Upper lobe of right lung (tissue), 1 donor: ENCODE results near the gene FAM168A. TPM values are rescaled to one million over a fixed set of nuclear protein-coding genes. Genes with fewer than 3 reads are reported as not detected.

Experiments
- ATAC-seq: fragments of 200-7000 bp; cut with Tn5 transposase; one replicate; pipeline ENCODE4 v1.9.1; 2020; ENCODE audit warnings: mild to moderate bottlenecking, moderate library complexity
- DNase-seq: peaks from one replicate; pipeline ENCODE4 v3.0.0-alpha.2; 2020
- H3K27ac ChIP-seq: fragments of 200-600 bp; one replicate; pipeline ENCODE4 v1.8.0; 2022
- H3K27me3 ChIP-seq: fragments of 200-600 bp; one replicate; pipeline ENCODE4 v1.8.0; 2022; ENCODE audit warnings: mild to moderate bottlenecking
- H3K36me3 ChIP-seq: fragments of 200-600 bp; one replicate; pipeline ENCODE4 v1.8.0; 2022
- H3K4me1 ChIP-seq: fragments of 200-600 bp; one replicate; pipeline ENCODE4 v1.8.0; 2022
- H3K4me3 ChIP-seq: fragments of 200-600 bp; one replicate; pipeline ENCODE4 v1.8.0; 2022; ENCODE audit warnings: mild to moderate bottlenecking
- H3K9me3 ChIP-seq: fragments of 200-600 bp; one replicate; pipeline ENCODE4 v1.8.0; 2022
- intact Hi-C: fragments of 100-400 bp; cut with DNase I; formaldehyde crosslinking; loops from one replicate; pipeline ENCODE4 v1.11.0; 2022
- total RNA-seq: library from RNA; stranded (reverse); fragmentation: NEBNext Ultra II Directional; extraction: Animal tissue kit (Norgen Biotek cat#: 25700); gene quantifications from one replicate; pipeline ENCODE4 v1.2.1, GENCODE V29; 2021
- TF ChIP-seq, protein P1 (sequence below): fragments of 200-600 bp; IDR thresholded peaks from one replicate; pipeline ENCODE4 v1.8.0; 2022; ENCODE audit warnings: antibody characterized with exemption
- donor health status: DM: no; HTN: yes; CAD: no; lungs with severe emphysema.

FAM168A gene
- total RNA-seq, 1 donor from 2014 or later: 30.7 TPM

DNA sequence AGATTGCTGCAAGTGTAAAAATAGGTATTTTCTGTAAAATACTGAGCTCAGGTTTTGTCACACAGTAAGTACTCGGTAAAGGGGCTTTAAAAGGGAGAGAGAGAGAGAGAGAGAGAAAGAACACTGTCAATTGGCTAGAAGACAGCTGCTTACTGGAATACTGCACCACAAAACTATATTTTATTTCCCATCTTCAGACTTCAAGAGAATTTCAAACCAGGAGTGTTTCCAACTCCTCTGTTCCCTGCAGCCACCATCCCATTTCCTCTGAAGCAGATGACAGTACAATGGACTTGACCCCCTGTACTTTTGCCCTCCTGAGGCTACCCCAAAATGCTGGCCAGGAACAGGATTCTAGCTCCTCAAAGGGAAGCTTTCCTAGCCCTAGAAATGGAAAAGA lies 132.0 kb downstream of the FAM168A start:
- no peak overlapping the region for H3K27ac ChIP-seq
- DNase-seq: no peak
- no peaks in the 10 kb centered on the region for H3K27me3 ChIP-seq
- intact Hi-C loops: no loop called here
- no peaks in the 10 kb centered on the region for H3K36me3 ChIP-seq
- no peaks in the 10 kb centered on the region for H3K9me3 ChIP-seq
- no peak for ATAC-seq
- H3K4me1 ChIP-seq: peaks cover 16% of the 10 kb centered on the region
- TF ChIP-seq, protein P1, sequence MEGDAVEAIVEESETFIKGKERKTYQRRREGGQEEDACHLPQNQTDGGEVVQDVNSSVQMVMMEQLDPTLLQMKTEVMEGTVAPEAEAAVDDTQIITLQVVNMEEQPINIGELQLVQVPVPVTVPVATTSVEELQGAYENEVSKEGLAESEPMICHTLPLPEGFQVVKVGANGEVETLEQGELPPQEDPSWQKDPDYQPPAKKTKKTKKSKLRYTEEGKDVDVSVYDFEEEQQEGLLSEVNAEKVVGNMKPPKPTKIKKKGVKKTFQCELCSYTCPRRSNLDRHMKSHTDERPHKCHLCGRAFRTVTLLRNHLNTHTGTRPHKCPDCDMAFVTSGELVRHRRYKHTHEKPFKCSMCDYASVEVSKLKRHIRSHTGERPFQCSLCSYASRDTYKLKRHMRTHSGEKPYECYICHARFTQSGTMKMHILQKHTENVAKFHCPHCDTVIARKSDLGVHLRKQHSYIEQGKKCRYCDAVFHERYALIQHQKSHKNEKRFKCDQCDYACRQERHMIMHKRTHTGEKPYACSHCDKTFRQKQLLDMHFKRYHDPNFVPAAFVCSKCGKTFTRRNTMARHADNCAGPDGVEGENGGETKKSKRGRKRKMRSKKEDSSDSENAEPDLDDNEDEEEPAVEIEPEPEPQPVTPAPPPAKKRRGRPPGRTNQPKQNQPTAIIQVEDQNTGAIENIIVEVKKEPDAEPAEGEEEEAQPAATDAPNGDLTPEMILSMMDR: no peak
- H3K4me3 ChIP-seq: no peak overlapping the region

DNA sequence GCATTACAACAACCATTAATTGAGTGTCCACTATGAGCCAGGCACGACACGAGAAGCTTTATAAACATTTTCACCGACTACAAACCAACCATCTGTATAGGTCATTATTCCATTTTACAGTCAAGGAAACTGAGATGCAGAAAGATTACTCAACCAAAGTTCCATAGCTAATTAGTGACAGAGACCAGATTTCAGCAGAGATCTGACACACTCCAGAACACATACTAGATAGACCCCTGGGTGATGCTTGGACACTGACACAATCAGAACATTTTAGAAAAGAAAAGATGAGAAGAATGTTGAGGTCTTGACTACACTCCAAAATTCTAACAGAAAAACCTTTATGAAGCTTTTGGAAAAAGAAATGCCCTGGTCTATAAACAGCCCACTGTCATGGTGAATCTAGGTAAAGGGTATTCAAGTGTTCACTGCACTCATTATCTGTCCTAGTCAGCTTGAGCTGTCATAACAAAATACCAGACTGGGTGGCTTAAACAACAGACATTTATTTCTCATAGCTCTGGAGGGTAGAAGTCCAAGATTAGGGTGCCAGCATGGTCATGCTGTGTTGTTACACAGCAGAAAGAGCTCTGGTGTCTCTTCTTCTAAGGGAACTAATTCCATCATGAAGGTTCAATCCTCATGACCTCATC lies 132.8 kb downstream of the FAM168A start:
- no peak for ATAC-seq
- peaks cover 16% of the 10 kb centered on the region for H3K4me1 ChIP-seq

DNA sequence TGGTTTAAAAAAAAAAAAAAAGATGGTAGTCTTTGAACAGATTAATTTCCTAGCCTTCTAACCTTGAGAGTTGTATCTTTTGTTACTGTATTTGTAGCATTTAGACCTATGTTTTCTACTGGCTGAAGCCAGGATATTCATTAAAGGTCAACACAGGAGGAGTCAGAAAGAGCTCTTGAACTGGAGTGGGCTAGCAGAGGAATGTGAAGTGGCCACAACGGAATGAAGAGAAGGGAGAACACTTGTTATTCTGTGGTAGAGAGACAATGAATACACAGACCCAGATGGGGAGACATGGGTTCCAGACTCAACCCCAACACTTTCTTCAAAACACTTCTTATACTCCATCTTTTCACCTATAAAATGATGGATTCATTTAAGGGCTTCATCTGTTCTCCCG lies 133.6 kb downstream of the FAM168A start:
- no peak overlapping the region for H3K27ac ChIP-seq
- DNase-seq (no peak), ATAC-seq (peak; percentile 85)
- no peaks in the 10 kb centered on the region for H3K9me3 ChIP-seq
- H3K4me3 ChIP-seq: no peak overlapping the region
- TF ChIP-seq, protein P1: no peak
- H3K36me3 ChIP-seq: no peaks in the 10 kb centered on the region
- H3K27me3 ChIP-seq: no peaks in the 10 kb centered on the region
- intact Hi-C loops: no loop called here
- H3K4me1 ChIP-seq: peaks cover 15% of the 10 kb centered on the region

More for the DNA sequence above, 132.8 kb downstream of the FAM168A start:
- no peak overlapping the region for H3K4me3 ChIP-seq
- H3K27me3 ChIP-seq: no peaks in the 10 kb centered on the region
- no peaks in the 10 kb centered on the region for H3K9me3 ChIP-seq
- H3K36me3 ChIP-seq: no peaks in the 10 kb centered on the region
- TF ChIP-seq, protein P1: no peak
- intact Hi-C loops: no loop called here
- no peak for DNase-seq
- H3K27ac ChIP-seq: no peak overlapping the region

DNA sequence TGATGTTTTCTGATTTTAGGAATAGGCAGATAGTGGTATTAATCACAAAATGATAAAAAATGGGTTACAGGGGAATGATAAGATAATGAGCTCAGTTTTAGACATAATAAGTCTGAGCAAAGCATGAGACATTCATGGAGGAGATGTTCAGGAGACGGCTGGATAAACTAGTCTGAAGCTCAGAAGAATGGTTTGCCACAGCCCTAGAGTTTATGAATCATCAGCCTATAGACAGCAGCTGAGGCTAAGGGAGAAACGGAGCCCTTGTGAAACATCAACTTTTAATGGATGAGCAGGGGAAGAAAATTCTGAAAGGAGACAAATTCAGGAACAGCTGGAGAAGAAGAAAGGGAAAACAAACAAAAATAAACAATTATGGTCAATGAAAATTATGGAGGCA lies 134.6 kb downstream of the FAM168A start:
- Histone ChIP-seq H3K4me1 (peaks cover 10% of the 10 kb centered on the region), H3K9me3 (no peaks in the 10 kb centered on the region), H3K27me3 (no peaks in the 10 kb centered on the region), H3K27ac (no peak overlapping the region), H3K36me3 (no peaks in the 10 kb centered on the region), H3K4me3 (no peak overlapping the region)
- ATAC-seq (no peak), DNase-seq (no peak)
- intact Hi-C loops: no loop called here
- TF ChIP-seq, protein P1: no peak

DNA sequence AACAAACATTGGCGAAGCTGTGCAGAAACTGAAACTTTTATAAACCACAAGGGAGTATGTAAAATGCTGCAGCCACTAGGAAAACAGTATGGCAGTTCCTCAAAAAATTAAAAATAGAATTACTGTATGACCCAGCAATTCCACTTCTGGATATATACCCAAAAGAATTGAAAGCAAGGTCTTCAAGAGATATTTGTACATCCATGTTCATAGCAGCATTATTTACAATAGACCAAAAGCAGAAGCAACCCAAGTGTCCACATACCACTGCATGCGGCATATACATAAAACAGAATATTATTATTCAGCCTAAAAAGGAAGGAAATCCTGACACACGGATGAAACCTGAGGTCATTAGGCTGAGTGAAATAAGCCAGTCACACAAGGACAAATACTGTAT lies 135.9 kb downstream of the FAM168A start:
- no peak overlapping the region for H3K4me3 ChIP-seq
- no peaks in the 10 kb centered on the region for H3K27me3 ChIP-seq
- intact Hi-C loops: no loop called here
- H3K4me1 ChIP-seq: peaks cover 10% of the 10 kb centered on the region
- peak overlapping the region; percentile 56 for H3K27ac ChIP-seq
- TF ChIP-seq, protein P1: no peak
- ATAC-seq: peak; percentile 58
- DNase-seq: no peak
- H3K36me3 ChIP-seq: no peaks in the 10 kb centered on the region
- no peaks in the 10 kb centered on the region for H3K9me3 ChIP-seq
